ENCODE measurements around the gene DNHD1.
A peak's percentile ranks its signal among the peaks of the same experiment; 100 is the strongest.

Gene DNHD1

DNA sequence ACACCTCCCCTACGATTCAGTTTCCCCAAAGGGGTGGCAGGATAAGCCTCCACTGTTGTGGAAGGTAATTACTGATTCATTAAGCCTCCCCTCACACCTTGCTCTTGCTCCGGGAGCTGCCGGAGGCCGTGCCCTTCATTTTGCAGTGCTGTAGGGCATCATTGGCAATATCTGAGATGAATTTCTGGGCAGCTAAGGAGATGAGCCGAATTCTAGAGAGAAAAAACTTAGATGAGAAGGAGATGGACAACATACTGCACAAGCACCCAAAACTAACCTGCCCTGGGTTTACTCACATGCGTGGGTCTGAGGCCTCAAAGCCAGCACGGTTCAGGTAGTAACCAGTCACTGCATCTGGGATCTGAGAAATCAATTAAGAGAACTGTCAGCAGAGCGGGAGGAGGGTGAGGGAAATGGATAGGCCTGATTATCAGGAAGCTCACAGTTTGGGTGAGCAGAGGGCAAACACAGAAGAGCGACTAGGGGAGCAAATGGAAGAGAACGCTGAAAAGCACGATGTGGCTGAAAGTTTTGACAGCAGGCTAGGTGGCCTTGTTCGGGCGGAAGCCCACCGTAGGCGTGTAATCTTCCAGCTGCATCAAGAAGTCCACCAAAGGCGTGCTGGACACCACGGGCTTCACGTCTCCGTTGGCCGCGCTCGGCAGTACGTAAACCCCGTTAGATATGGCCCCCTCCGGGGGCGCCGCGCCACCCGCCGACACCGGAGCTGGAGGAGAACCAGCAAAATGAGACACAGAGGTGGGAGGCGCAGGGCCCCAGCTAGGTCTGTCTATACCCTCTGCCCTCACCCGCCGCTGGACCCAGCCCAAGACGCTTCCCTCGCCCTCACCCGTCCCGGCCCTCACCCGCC, 114.2 kb downstream of the DNHD1 start:
- H3K9ac ChIP-seq (ENCODE audit: low read length): peak overlapping the region; percentile 78
- TF ChIP-seq CTCF (IDR thresholded peaks at IDR 0.05; ENCODE audit: insufficient read depth, low read length, poor library complexity, severe bottlenecking) (no peak), EZH2phosphoT487 (conservative IDR thresholded peaks at IDR 0.05; ENCODE audit: low read length) (no peak)
- no peaks in the 10 kb centered on the region for H4K20me1 ChIP-seq (ENCODE audit: low read depth, low read length)
- H3K9me2 ChIP-seq (replicated peaks; ENCODE audit: insufficient read depth, low read length): no peaks in the 10 kb centered on the region
- H2AFZ ChIP-seq (ENCODE audit: low read depth, low read length, severe bottlenecking): peak overlapping the region; percentile 11
- H3K4me2 ChIP-seq (ENCODE audit: low read depth, low read length, poor library complexity, severe bottlenecking): peak overlapping the region; percentile 84
- H3K36me3 ChIP-seq (ENCODE audit: low read length): no peaks in the 10 kb centered on the region
- peaks cover 14% of the 10 kb centered on the region for H3K79me2 ChIP-seq (ENCODE audit: insufficient read depth, low read length)
- peak overlapping the region; percentile 75 for H3K4me3 ChIP-seq (ENCODE audit: insufficient read depth, low read length, poor library complexity, severe bottlenecking)
- H3K9me3 ChIP-seq (ENCODE audit: insufficient read depth, low read length): no peaks in the 10 kb centered on the region
- peaks cover 17% of the 10 kb centered on the region for H3F3A ChIP-seq (ENCODE audit: insufficient read depth)
- H3K27me3 ChIP-seq (ENCODE audit: low read length): no peaks in the 10 kb centered on the region
- H3K27ac ChIP-seq (ENCODE audit: low read depth, low read length): peak overlapping the region; percentile 52

DNA sequence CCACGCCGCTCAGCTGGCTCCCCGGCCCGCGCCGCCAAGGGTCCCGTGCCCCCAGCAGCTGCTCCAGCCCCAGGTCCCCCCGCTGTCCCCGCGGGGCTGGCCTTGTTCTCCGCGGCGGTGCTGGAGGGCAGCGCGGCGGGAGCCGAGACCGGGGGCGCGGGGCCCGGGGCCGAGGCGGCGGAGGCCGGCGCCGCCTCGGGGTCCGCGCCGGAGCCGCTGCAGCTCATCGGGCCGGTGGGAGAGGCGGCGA, 114.8 kb downstream of the DNHD1 start:
- Histone ChIP-seq H3K4me2 (ENCODE audit: low read depth, low read length, poor library complexity, severe bottlenecking) (peak overlapping the region; percentile 84), H2AFZ (ENCODE audit: low read depth, low read length, severe bottlenecking) (peak overlapping the region; percentile 11)

GRCh38 chr11:6612213-6613041, 115.3 kb downstream of the DNHD1 start, which contains the start of gene TAF10:
Gene TAF10, minus strand, starts transcription at chr11:6612216. Its CDS starts 27 bp downstream, at chr11:6612189.
- H2AFZ ChIP-seq (ENCODE audit: low read depth, low read length, severe bottlenecking): peak within 1 kb of the TSS; percentile 94
- TF ChIP-seq EZH2phosphoT487 (conservative IDR thresholded peaks at IDR 0.05; ENCODE audit: low read length): no peak
- peak; percentile 41 for TF ChIP-seq CTCF (IDR thresholded peaks at IDR 0.05; ENCODE audit: insufficient read depth, low read length, poor library complexity, severe bottlenecking)
- H3K9ac ChIP-seq (ENCODE audit: low read length): peak within 1 kb of the TSS; percentile 78
- peak within 1 kb of the TSS; percentile 84 for H3K4me2 ChIP-seq (ENCODE audit: low read depth, low read length, poor library complexity, severe bottlenecking)
- H3K27me3 ChIP-seq (ENCODE audit: low read length): no peaks in the 10 kb centered on the region
- peaks cover 13% of the 10 kb centered on the region for H3F3A ChIP-seq (ENCODE audit: insufficient read depth)
- H3K9me3 ChIP-seq (ENCODE audit: insufficient read depth, low read length): no peaks in the 10 kb centered on the region
- no peaks in the 10 kb centered on the region for H3K9me2 ChIP-seq (replicated peaks; ENCODE audit: insufficient read depth, low read length)
- H4K20me1 ChIP-seq (ENCODE audit: low read depth, low read length): no peaks in the 10 kb centered on the region
- H3K79me2 ChIP-seq (ENCODE audit: insufficient read depth, low read length): peaks cover 9% of the 10 kb centered on the region
- peak within 1 kb of the TSS; percentile 75 for H3K4me3 ChIP-seq (ENCODE audit: insufficient read depth, low read length, poor library complexity, severe bottlenecking)
- H3K27ac ChIP-seq (ENCODE audit: low read depth, low read length): peak within 1 kb of the TSS; percentile 78
- H3K36me3 ChIP-seq (ENCODE audit: low read length): no peaks in the 10 kb centered on the region

More for the DNA sequence above, 114.8 kb downstream of the DNHD1 start:
- no peak for TF ChIP-seq EZH2phosphoT487 (conservative IDR thresholded peaks at IDR 0.05; ENCODE audit: low read length)
- TF ChIP-seq CTCF (IDR thresholded peaks at IDR 0.05; ENCODE audit: insufficient read depth, low read length, poor library complexity, severe bottlenecking): no peak
- H3K27me3 ChIP-seq (ENCODE audit: low read length): no peaks in the 10 kb centered on the region
- H4K20me1 ChIP-seq (ENCODE audit: low read depth, low read length): no peaks in the 10 kb centered on the region
- peaks cover 9% of the 10 kb centered on the region for H3K79me2 ChIP-seq (ENCODE audit: insufficient read depth, low read length)
- no peaks in the 10 kb centered on the region for H3K9me3 ChIP-seq (ENCODE audit: insufficient read depth, low read length)
- peak overlapping the region; percentile 78 for H3K9ac ChIP-seq (ENCODE audit: low read length)
- peaks cover 16% of the 10 kb centered on the region for H3F3A ChIP-seq (ENCODE audit: insufficient read depth)
- H3K4me3 ChIP-seq (ENCODE audit: insufficient read depth, low read length, poor library complexity, severe bottlenecking): peak overlapping the region; percentile 75
- H3K27ac ChIP-seq (ENCODE audit: low read depth, low read length): peak overlapping the region; percentile 78
- no peaks in the 10 kb centered on the region for H3K9me2 ChIP-seq (replicated peaks; ENCODE audit: insufficient read depth, low read length)
- no peaks in the 10 kb centered on the region for H3K36me3 ChIP-seq (ENCODE audit: low read length)

All from SU-DHL-6 (cell line).